ENCODE measurements around the gene AFTPH. TPM values are rescaled to one million over a fixed set of nuclear protein-coding genes. Genes with fewer than 3 reads are reported as not detected.

Gene AFTPH
- total RNA-seq, 1 experiment from 2014 or later = 14.9 TPM

- DNase-seq (ENCODE audit: low spot score) (no peak), ATAC-seq (no peak)
- Mint-ChIP-seq H3K4me3 (no peak overlapping the region), H3K27me3 (ENCODE audit: low read depth) (no peaks in the 10 kb centered on the region), H3K36me3 (no peaks in the 10 kb centered on the region), H3K9me3 (no peaks in the 10 kb centered on the region), H3K4me1 (peaks cover 13% of the 10 kb centered on the region), H3K27ac (no peak overlapping the region)
- ChIA-PET POLR2A (no interaction called here), CTCF (interaction anchor here (0.6 to 1.1 kb wide), 2 partner anchors 29 to 211 kb away, joined by 3 to 4 read pairs; no protein-coding TSS in a partner anchor)
- no peak for TF ChIP-seq CBFB (CRISPR knock-in tag; IDR thresholded peaks at IDR 0.05; ENCODE audit: low read depth)
- TF ChIP-seq ZSCAN18 (CRISPR knock-in tag; IDR thresholded peaks at IDR 0.05) = no peak
- no peak for TF ChIP-seq ZNF532 (CRISPR knock-in tag; IDR thresholded peaks at IDR 0.05; ENCODE audit: borderline replicate concordance)
- TF ChIP-seq RORB (CRISPR knock-in tag; IDR thresholded peaks at IDR 0.05) = no peak
- TF ChIP-seq GABPB1 (CRISPR knock-in tag; IDR thresholded peaks at IDR 0.05) = no peak
- no peak for TF ChIP-seq SP1 (CRISPR knock-in tag; conservative IDR thresholded peaks at IDR 0.05)
- TF ChIP-seq ZNF138 (CRISPR knock-in tag; conservative IDR thresholded peaks at IDR 0.05) = no peak
- no peak for TF ChIP-seq SOX15 (CRISPR knock-in tag; IDR thresholded peaks at IDR 0.05)
- TF ChIP-seq HMGA2 (CRISPR knock-in tag; IDR thresholded peaks at IDR 0.05) = no peak
- TF ChIP-seq ZNF121 (CRISPR knock-in tag; IDR thresholded peaks at IDR 0.05) = no peak
- no peak for TF ChIP-seq NR2C2 (CRISPR knock-in tag; IDR thresholded peaks at IDR 0.05)
- TF ChIP-seq ZNF671 (CRISPR knock-in tag; IDR thresholded peaks at IDR 0.05) = no peak
- no peak for TF ChIP-seq MYBL2 (CRISPR knock-in tag; IDR thresholded peaks at IDR 0.05)
- TF ChIP-seq IRF1 (CRISPR knock-in tag; IDR thresholded peaks at IDR 0.05) = no peak
- TF ChIP-seq ETV6 (CRISPR knock-in tag; IDR thresholded peaks at IDR 0.05) = no peak
- no peak for TF ChIP-seq JAZF1 (CRISPR knock-in tag; IDR thresholded peaks at IDR 0.05)
Measured at GRCh38 chr2:64542071-64543007, 18.2 kb downstream of the AFTPH start.

DNA sequence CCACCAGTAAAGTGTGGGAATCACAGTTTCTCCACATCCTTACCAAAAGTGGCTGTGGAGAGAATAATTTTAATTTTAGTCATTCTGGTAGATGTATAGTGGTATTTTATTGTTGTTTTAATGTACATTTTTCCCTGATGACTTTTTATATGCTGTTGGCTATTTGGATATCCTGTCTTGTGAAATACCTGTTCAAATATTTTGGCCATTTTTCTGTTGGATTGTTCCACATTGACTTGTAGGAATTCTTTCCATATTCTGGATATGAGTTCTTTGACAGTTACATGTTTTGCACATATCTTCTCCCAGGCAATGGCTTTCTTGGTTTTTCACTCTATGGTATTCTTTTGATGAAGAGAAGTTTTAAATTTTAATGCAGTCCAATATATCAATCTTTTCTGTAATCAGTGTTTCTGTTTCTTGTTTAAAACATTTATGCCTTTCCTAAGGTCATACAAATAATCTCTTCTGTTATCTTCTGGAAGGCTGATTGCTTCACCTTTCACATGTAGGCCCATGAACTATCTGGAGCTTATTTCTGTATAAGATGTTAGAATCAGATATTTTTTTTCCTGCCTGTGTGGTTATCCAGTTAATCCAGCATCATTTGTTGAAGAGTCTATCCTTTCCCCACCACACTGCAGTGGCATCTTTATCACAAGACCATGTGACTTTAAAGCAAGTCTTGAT is 19.0 kb downstream of the AFTPH start:
- Mint-ChIP-seq H3K4me1 (peaks cover 13% of the 10 kb centered on the region), H3K36me3 (no peaks in the 10 kb centered on the region), H3K27me3 (ENCODE audit: low read depth) (no peaks in the 10 kb centered on the region), H3K27ac (no peak overlapping the region), H3K4me3 (no peak overlapping the region), H3K9me3 (no peaks in the 10 kb centered on the region)
- TF ChIP-seq SOX15 (CRISPR knock-in tag; IDR thresholded peaks at IDR 0.05) = no peak
- no peak for TF ChIP-seq ZNF671 (CRISPR knock-in tag; IDR thresholded peaks at IDR 0.05)
- no peak for TF ChIP-seq RORB (CRISPR knock-in tag; IDR thresholded peaks at IDR 0.05)
- TF ChIP-seq ATF1 (CRISPR knock-in tag; IDR thresholded peaks at IDR 0.05) = no peak
- no peak for TF ChIP-seq FOXK1 (CRISPR knock-in tag; IDR thresholded peaks at IDR 0.05)
- TF ChIP-seq ATF2 (CRISPR knock-in tag; IDR thresholded peaks at IDR 0.05; ENCODE audit: borderline replicate concordance, low read depth) = no peak
- no peak for TF ChIP-seq ZNF121 (CRISPR knock-in tag; IDR thresholded peaks at IDR 0.05)
- TF ChIP-seq CDX4 (CRISPR knock-in tag; IDR thresholded peaks at IDR 0.05; ENCODE audit: borderline replicate concordance) = no peak
- TF ChIP-seq, protein P1, sequence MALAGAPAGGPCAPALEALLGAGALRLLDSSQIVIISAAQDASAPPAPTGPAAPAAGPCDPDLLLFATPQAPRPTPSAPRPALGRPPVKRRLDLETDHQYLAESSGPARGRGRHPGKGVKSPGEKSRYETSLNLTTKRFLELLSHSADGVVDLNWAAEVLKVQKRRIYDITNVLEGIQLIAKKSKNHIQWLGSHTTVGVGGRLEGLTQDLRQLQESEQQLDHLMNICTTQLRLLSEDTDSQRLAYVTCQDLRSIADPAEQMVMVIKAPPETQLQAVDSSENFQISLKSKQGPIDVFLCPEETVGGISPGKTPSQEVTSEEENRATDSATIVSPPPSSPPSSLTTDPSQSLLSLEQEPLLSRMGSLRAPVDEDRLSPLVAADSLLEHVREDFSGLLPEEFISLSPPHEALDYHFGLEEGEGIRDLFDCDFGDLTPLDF (CRISPR knock-in tag; IDR thresholded peaks at IDR 0.05) = no peak
- no peak for TF ChIP-seq ELF4 (CRISPR knock-in tag; IDR thresholded peaks at IDR 0.05; ENCODE audit: low read depth)
- no peak for TF ChIP-seq NFYB (CRISPR knock-in tag; conservative IDR thresholded peaks at IDR 0.05; ENCODE audit: low read depth)
- TF ChIP-seq OVOL2 (CRISPR knock-in tag; IDR thresholded peaks at IDR 0.05; ENCODE audit: borderline replicate concordance) = no peak
- TF ChIP-seq ZNF396 (CRISPR knock-in tag; IDR thresholded peaks at IDR 0.05; ENCODE audit: borderline replicate concordance) = no peak
- POLR2A ChIA-PET = interaction anchor here (0.6 kb wide), 1 partner anchor 134 kb away, joined by 3 read pairs; no protein-coding TSS in a partner anchor
- ATAC-seq (no peak), DNase-seq (ENCODE audit: low spot score) (no peak)
- CTCF ChIA-PET = no interaction called here
